OCI-M2 (cell line): ENCODE measurements around the gene GSG1L.

Experiments used
- DNase-seq: peaks from one replicate; lab custom pipeline; 2025; ENCODE audit not compliant: unreplicated experiment; lab: John Stamatoyannopoulos, UW

The GSG1L gene

DNA sequence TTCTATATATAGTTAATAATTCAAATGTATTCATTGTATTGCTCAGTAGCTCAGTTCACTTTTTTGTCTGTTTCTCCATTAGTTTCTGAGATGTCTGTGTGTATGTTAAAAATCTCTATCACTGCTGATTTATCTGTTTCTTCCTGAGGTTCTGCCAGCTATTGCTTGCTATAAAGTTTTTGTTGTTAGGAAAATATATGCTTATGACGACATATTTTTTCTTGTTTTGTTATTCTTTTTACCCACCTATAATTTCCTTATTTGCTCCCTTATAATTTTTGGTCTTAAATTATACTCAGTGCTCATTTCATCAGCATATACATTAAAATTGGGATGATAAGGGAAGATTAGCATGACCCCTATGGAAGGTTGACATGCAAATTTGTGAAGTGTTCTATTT is 200.6 kb downstream of the GSG1L start:
- DNase-seq, result no peak

DNA sequence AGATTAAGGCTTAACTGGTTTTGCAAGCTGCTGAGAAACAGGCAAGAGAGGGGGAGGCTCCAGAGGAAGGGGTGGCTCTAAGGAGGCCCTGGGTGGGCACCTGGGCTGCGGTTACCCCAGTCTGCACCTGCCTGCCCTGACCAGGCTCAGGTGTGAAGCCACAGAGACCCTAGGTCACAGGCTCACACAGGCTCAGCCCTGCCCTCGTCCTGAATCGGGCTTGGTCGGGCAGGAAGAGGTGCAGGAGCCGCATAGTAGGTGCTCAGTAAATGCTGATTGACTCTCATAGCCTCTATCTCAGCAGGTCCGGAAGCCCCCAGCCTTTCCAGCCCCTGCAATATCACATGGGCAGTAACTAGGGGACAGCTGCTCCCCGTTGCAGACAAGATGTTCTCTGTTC is 203.4 kb downstream of the GSG1L start:
- DNase-seq, result no peak

DNA sequence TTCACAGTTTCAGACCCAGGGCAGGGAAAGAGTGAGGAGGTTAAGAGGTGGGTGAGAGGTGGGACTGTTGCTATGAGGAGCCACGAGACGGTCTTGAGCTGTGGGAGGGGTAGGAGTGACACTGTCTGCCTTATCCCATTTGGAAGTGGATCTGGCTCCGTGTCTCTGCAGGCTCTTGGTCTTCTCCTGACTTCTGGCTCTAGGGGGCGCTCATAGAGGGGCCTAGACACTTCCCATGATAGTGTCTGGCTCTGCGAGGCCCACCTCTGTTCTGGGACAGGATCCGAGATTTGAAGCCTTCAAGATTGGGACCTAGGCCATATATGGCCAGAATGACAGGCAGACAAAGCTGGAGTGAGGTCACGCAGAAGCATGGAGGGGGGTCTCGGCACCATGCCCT is 204.5 kb downstream of the GSG1L start:
- DNase-seq, result no peak

DNA sequence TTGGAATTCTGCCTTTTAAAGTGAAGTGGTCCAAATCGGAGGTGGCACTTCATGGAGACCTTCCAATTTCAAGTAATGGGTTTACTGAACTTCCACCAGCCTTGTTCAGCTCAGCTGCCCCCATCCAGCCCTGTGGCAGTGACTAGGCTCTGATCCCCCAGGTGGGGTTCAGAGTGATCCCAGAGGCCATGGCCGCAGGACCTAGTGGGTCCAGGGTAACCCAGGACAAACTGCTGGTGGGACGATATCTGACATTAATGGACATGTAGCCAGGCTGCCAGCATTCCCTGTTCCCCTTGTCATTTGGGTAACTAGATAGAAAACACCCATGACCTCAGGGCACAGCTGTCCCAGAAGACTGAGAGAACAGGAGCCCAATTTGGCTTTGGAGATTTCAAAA is 209.9 kb downstream of the GSG1L start:
- no peak for DNase-seq

DNA sequence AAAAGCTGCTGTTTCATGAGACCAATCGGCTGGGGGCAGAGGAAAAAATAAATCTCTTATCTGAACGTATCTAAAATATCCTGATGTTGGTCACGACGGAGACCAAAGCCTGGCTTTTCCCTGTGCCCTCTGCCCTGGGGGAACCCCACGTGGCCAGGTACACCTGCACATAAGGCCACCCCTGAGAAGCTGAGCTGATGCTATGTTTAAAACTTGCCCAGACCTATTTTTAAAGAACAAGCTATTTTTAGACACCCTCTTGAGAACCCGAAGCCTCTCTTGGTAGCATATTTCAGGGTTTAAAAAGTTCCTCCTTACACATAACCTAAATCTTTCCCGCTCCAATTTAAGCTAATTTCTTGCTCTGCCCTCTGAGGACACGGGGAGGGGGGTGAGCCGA is 210.4 kb downstream of the GSG1L start:
- no peak for DNase-seq

DNA sequence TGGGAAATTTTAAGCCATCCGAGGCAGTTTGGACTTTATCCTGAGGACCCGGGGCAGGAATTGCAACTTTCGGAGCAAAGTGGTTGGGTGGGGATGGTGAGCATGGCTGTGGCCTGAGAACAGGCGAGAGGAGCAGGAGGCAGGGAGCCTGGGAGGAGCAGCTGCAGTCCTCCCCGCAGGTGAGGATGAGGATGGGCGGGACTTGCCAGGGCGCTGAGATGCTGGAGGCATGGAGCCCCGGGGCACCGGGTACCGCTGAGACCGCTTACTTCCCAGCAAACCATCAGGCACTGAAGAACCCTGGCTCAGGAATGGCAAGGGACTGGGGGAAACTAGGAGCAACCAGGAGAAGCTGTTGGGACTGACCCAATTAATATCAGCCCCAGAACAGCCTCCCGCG is 210.8 kb downstream of the GSG1L start:
- DNase-seq, result no peak

DNA sequence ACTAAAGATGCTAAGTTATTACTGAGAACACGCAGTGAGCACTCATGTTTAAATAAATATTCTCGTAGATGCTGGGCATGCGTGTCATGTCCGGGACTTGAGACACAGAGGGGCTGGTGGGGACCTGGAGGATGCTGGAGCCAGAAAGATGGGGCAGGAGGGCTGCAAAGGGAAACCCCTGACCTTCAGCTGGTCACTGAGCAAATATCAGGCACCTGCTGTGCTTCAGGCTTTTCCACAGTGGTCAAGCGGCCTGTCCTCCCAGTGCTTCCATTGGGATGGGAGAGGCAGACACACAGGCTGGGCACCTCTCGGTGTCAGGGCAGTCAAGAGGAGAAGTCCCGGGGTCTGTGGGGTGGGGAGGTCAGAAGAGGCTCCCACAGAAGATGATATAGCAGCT is 211.4 kb downstream of the GSG1L start:
- DNase-seq, result no peak

DNA sequence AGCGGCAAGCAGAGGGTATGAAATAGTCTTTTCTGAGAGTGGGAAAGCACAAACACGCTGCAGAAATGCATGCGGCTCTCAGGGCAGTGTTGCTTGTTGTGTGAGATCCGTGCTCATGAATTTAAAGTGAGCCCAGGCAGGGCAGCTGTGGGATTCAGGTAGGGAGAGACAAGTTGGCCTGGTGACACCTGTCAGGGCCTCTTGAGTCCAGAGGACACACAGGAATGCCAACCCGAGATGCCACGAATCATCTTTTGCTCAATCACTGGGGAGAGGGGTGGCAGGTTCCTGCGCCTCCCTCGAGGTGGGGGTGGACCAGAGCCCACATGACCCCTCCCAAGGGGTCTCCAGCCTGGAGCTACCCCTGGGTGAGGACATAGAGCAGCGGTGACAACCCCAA is 211.9 kb downstream of the GSG1L start:
- no peak for DNase-seq

DNA sequence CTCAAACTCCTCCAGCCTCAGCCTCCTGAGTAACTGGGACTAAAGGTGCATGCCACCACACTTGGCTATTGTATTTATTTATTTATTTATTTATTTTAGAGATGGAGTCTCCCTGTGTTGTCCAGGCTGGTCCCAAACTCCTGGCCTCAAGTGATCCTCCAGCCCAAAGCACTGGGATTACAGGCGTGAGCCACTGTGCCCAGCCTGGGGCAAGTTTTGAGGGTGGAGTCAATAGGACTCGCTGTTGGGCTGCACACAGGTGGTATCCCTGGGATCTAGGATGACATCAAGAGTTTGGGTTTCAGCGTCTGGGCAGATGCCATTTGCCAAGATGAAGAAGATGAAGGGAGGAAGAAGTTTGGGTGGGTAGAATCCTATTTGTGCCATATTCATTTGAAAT is 213.9 kb downstream of the GSG1L start:
- no peak for DNase-seq

DNA sequence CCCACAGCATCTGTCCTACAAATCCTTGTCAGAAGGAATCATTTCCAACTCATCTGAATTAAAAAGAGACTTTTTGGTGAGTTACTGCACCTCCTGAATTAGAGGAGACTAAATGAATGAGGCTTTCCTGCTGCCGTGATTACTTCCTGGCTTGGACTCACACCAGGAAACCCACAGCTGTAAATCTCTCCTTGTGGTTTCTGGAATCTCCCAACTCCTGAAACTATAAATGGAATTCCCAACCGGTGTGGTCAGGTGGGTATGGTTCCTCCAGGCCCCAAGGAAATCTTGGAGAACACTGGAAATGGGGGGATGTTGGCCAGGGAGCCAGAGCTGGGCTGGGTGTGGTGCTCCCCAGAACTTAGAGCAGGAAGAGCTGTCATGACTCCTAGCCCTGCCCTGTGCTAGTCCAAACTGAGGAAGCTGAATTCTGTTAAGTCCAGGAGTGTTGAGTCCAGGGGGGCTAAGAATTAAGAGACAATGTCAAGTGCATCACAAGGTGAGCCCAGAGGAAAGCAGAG is 216.4 kb downstream of the GSG1L start:
- DNase-seq, result no peak

DNA sequence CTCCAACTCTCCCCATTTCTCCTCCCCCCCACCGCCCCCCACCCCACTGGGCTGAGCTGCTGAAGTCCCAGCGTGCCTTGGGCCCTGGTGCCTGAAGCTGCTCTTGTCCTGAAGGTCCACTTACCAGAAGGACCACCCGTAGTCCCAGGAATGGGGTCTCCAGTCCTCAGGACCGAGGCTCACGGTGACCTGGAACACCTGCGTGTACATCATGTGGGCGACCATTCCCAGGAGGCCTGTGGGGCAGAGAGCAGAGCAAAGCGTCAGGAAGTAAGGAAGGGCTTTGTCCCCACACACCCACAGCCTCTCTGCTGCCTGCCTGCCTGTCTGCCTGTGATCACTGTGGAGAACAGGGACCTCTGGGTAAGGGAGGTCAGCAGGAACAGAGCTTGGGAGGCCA is 218.7 kb downstream of the GSG1L start:
- DNase-seq, result no peak

DNA sequence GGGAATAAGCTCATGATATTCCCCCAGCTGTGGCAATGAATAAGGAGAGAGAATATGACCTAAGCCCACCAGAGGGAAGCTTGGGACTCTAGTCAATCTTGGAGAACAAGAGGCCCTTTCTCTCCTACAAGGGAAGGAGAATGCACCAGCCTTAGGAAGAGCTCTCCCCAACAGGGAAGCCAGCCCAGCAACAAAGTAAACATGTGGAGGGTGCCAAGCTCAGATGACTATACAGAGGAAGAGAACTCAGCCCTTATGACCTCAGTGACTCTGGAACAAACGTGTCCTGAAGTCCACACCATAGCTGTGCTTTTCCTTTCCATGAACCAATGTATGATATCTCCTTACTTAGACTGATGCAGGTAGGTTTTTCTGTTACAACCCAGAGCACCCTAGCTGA is 219.7 kb downstream of the GSG1L start:
- no peak for DNase-seq

DNA sequence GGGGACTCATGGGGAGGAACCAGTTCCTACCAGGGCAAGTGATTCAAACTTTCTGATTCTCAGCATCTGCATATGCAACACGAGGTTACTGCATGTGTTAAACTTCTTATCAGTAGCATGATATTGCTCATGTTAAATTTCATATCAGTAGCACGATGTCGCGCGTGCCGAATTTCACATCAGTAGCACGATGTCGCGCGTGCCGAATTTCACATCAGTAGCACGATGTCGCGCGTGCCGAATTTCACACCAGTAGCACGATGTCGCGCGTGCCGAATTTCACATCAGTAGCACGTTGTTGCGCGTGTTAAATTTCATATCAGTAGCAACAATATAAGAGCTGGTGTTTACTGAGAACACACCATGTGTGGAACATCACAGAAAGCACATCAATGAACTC is 221.6 kb downstream of the GSG1L start:
- DNase-seq, result no peak

DNA sequence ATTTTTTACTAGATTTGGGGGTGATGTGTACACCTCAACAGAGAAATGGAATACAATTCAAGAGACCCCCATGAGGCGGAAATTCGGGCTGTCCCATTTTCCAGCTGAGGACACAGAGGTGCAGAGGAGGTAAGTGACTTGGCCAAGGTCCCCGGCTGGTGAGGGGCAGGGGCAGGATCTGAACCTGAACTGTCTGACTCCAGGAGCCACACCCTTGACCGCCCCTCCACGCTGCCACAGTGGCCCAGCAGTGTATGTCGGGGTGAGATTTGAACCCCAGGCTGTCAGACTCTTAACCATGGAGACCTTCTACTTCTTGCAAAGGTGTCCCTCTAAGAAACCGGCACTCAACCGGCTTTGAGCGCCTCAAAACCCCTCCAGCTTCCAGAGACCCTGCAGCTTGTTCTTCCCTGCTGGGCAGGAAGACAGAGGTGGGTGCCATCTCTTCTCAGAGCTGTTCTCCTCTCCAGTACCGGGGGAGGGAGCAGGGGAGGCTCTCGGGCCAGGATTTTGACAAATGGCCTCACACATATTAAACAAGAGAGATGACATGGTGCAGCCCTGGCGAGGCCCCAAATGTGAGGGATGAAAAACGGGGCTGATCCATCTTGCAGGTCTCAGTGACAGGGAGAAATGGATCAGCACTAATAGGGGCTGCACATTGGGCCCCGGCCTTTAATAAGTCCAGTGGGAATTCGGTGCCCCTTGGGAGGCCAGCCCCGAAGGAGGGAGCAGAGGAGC is 222.3 kb downstream of the GSG1L start:
- no peak for DNase-seq

DNA sequence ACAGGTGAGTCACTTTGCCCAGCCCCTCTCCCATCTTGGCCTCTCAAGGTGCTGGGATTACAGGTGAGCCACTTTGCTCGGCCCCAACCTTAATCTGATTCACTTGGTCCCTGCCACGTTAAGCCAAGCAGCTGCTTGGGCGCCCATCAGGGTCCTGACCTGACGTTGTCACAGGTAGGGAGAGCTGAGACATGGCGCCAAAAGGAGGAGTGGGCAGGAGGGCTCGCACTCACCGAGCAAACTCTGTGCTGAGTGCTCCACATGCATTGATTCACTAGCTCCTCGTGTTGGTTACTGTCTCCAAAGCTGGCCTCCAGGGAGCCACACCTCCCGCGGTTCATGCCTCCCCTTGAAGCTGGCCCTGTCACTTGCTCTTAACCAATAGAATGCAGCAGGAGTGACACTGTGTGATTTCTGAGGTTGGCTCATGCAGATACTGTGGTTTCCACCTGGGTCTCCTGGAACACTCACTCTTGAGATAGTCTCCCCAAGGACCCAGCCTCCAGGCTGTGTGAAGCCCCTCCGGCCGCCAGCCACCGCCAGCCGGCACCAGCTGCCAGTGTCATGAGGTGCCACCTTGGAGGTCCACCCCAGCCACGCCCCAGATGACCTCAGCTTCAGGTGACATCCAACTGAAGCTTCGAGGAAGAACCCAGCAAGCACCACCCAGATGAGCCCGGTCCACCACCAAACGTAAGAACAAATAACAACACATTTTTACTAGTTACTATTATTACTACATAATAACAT is 223.0 kb downstream of the GSG1L start:
- DNase-seq, result no peak

DNA sequence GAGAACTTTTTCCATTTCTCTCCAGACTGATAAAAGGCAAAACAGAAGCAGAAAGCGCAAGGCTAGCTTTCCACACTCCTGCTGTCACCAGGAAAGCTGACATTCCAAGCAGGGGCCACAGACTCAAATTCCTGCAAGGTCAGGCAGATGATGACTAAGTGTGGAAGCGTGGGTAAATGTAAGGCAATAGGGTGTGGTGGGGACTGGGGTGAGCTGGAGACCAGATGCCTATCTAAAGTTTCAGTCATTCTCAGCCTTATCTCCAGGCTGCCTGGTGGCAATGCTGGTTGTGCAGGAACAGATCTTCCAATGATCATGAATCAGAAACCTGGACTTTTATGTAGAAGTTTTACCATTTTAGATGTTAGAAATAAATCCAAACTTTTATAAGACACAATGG is 224.1 kb downstream of the GSG1L start:
- no peak for DNase-seq

DNA sequence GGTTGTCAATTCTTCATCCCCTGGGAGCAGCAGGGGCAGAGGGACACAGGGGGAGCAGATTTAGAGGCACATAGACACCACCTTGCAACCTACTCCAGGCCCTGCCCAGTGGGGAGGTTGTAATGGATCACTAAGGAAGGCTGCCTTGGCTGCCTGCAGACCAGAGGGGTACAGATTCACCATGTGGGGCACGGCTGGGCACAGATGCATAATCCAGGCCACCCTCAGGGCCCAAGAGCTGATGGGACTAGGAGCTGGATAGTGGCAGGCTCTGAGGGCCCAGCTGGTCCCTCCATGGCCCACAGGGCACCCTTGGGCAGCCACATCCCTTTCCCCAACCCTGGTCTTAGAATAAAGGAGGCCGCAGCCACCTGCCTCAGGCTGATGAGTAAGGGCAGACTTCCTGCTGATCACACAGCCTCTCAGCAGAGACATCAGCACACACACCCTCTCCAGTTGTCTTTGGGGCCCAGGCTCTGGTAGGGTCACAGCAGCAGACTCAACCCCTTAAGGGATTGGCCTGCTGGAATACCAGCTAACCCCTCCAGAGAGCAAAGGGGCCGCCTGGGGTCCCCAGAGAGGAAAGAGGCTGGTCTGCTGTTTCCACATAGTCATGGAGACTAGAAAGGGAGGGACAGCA is 224.9 kb downstream of the GSG1L start:
- no peak for DNase-seq

DNA sequence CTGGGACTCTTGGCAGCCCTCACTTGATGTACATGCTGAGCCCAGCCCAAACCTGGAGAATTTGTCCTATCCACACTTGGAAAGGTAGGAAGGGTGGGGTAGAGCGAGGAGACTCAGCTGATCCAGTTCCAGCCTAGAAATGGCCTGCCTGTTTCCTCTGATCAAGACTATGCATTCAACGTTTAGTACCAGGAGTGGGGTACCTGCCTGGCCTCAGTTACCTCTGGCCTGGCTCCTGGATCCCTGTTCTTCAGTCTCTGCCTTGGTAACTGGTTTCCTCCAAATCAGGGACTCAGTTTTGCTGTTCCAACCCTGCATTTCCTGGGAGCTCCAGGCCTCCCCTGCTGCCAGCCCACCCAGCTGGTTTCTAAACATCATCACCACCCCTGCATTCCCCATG is 233.5 kb downstream of the GSG1L start:
- DNase-seq, result no peak

DNA sequence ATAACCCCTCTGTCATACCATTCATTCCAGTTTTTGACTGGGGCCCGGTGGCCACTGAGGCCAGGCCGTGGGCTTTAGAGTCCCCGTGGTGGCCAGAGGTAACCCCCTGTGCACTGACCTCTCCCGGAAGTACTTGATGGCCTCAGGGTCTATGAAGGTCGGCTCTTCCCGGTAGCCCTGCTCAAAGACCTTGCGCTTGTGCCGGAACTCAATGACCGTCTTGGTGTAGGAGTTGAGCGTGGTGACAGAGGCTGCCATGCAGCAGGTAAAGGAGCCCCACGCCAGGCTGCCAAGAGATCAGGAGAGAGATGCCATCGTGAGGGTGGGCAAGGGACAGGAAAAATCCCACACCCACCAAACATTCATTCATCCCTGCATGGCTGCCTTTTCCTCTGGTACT is 234.8 kb downstream of the GSG1L start:
- DNase-seq, result no peak

DNA sequence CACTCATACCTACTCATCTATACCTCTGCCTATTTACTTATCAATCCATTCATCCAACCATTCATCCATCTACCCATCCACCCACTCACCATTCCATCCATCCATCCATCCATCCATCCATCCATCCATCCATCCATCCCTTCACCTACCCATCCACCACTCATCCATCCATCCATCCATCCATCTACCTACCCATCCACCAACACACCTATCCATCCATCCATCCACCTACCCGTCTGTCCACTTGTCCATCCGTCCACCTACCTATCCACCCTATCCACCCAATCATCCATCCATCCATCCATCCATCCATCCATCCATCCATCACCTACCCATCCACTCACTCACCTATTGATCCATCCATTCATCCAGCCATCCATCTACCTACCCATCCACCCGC is 235.7 kb downstream of the GSG1L start:
- no peak for DNase-seq

DNA sequence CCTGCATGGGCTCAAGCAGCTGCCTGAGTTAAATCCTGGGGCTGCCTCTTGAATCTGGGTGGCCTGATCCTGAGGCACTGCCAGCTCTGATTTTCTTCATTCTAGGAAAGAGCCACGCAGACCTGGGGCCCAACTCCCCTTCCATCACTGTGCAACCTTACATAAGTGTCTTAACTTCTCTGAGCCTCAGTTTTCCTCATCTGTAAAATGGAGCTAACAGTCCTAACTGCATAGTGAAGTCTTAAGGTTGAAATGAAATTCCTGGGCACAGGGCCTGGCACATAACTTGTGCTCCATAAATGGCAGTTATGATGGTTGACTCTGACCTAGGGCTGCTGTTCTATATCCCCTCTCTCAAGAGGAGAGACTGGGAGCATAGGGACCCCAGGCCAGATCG is 236.6 kb downstream of the GSG1L start:
- no peak for DNase-seq
